ENCODE measurements around the gene RARA.
"Not testable (repeated sequence)": the region's sequence is repeated elsewhere in the genome, so short reads cannot be mapped to it uniquely, and the experiment has no call there.

The RARA gene

DNA sequence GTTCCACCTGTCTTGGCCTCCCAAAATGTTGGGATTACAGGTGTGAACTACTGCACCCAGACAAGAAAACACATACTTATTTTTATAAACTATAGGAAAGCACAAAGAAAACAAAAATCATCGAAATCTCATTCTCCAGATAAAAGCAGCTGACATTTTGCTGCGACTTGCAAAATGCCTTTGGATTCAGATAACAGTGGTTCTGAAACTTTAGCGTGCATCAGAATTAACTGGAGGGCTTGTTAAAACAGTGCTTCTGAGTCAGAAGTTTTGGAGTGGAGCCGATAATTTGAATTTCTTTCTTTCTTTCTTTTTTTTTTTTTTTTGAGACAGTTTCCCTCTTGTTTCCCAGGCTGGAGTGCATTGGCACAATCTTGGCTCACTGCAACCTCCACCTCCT lies 73.3 kb downstream of the RARA start:
- ChIA-PET POLR2A (no interaction called here), CTCF (interaction anchor here (1.1 to 2.2 kb wide), 3 partner anchors 17 to 20 kb away, joined by 3 to 6 read pairs (median 3); no protein-coding TSS in a partner anchor)
- TF ChIP-seq CTCF (IDR thresholded peaks at IDR 0.05; ENCODE audit: insufficient read depth, low read length, missing control alignments): no peak
- H3K4me3 ChIP-seq (ENCODE audit: low read depth, low read length): no peak overlapping the region
- no peak for DNase-seq (ENCODE audit: low read depth, low spot score)

GRCh38 chr17:40386555-40386954 lies 77.6 kb downstream of the RARA start:
- DNase-seq (ENCODE audit: low read depth, low spot score); POLR2A ChIA-PET; H3K4me3 ChIP-seq (ENCODE audit: low read depth, low read length): not testable (repeated sequence)
- CTCF ChIA-PET: interaction anchor here (1.2 to 2.0 kb wide), 3 partner anchors 10 to 83 kb away, joined by 4 to 8 read pairs (median 6); no protein-coding TSS in a partner anchor

DNA sequence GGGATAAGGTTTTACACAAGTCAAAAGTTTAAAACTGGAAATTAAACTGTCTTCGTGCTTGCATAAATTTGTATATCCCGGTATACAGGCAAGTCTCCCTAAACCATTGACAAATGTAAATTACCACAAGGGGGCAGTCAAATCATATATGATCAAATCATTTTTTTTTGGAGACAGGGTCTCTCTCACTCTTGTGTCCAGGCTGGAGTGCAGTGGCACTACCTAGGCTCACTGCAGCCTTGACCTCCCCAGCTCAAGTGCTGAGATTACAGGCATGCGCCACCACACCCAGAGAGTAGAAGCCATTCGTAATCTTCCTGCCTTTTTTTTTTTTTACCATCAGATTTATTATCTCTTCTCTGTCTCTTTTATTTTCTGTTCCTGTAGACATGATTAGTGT lies 90.2 kb downstream of the RARA start:
- TF ChIP-seq CTCF (IDR thresholded peaks at IDR 0.05; ENCODE audit: insufficient read depth, low read length, missing control alignments): peak; percentile 21
- POLR2A ChIA-PET: no interaction called here
- CTCF ChIA-PET: interaction anchor here (0.6 to 11.7 kb wide), 24 partner anchors 9 to 1271 kb away, joined by 3 to 226 read pairs (median 5); partner anchors contain the start of gene TOP2A
- no peak overlapping the region for H3K4me3 ChIP-seq (ENCODE audit: low read depth, low read length)
- peak; percentile 12 for DNase-seq (ENCODE audit: low read depth, low spot score)

DNA sequence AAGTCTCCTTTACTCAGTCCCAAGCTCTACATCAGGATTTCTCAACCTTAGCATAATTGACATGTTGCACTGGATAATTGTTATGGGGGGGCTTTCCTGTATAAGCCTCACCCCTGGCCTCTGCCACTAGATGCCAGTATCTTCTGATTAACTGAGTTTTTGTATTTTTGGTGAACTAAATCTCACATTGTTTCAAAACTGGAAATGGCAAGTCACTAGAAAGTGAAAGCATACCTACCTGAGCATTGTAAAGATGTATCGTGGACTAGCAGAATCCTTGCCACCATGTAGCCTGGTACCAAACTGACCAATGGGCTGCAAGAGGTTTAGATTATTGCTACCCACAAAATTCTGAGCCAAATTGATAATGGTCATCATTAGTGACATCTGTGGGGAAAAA lies 93.7 kb downstream of the RARA start:
- DNase-seq (ENCODE audit: low read depth, low spot score): no peak
- ChIA-PET POLR2A (no interaction called here), CTCF (interaction anchor here (0.8 to 11.7 kb wide), 8 partner anchors 9 to 157 kb away, joined by 3 to 226 read pairs (median 10); partner anchors contain the start of gene TOP2A)
- TF ChIP-seq CTCF (IDR thresholded peaks at IDR 0.05; ENCODE audit: insufficient read depth, low read length, missing control alignments): no peak
- no peak overlapping the region for H3K4me3 ChIP-seq (ENCODE audit: low read depth, low read length)

- POLR2A ChIA-PET: interaction anchor here (0.6 kb wide), 1 partner anchor 107 kb away, joined by 3 read pairs; no protein-coding TSS in a partner anchor
- DNase-seq (ENCODE audit: low read depth, low spot score): no peak
- CTCF ChIA-PET: interaction anchor here (1.7 to 11.7 kb wide), 5 partner anchors 10 to 156 kb away, joined by 7 to 226 read pairs (median 10); partner anchors contain the start of gene TOP2A
- H3K4me3 ChIP-seq (ENCODE audit: low read depth, low read length): no peak overlapping the region
- no peak for TF ChIP-seq CTCF (IDR thresholded peaks at IDR 0.05; ENCODE audit: insufficient read depth, low read length, missing control alignments)
Observed at GRCh38 chr17:40404003-40404402, 95.0 kb downstream of the RARA start.

Data from AG04449 (cell line).